ENCODE measurements around the gene TCF4. TPM values are rescaled to one million over a fixed set of nuclear protein-coding genes. Genes with fewer than 3 reads are reported as not detected.

The TCF4 gene
- total RNA-seq, 1 donor from 2014 or later = 115 TPM

DNA sequence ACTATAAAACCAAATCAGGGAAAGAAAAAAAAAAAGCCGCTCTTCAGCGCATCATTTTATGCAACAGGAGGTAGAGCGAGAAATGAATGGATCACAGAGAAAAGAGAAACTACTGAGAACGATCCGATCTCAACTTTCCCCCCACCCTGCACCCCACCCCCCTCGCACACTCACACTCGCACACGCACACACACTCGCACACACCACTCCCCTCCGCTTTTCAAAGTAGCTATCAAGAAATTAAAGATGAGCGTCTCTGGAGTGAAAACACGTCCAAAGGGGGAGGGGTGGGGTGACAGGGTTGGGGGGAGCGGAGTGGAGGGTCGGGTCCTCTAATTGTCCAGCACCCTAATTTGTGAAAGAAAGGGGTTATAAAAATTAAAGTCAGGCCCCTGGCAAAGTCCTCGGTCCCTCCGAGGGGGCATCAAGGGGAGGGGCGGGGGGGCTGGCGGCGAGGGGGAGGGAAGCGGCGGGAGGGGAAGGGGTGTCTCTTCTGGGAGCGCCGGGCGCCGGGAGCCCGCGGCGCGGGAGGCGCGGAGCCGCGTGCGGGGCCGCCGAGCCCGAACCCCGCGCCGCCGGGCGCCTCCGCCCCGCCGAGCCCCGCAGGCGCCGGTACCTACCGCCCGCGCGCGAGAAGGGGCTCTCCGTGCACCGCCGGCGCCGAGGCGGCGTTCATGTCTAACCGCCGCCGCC lies 428 bp downstream of the TCF4 start:
- Mint-ChIP-seq H3K9me3 (ENCODE audit: unreplicated experiment) (no peaks in the 10 kb centered on the region), H3K27me3 (ENCODE audit: low read depth, unreplicated experiment) (no peaks in the 10 kb centered on the region), H3K27ac (ENCODE audit: unreplicated experiment) (peak overlapping the region; percentile 82), H3K4me3 (ENCODE audit: unreplicated experiment) (peak overlapping the region; percentile 93), H3K4me1 (ENCODE audit: low read depth, unreplicated experiment) (peaks cover 20% of the 10 kb centered on the region), H3K36me3 (ENCODE audit: low read depth, unreplicated experiment) (no peaks in the 10 kb centered on the region)
- Histone ChIP-seq H4K20me1 (ENCODE audit: insufficient read depth, low read length) (no peaks in the 10 kb centered on the region), H3K79me2 (ENCODE audit: insufficient read depth, low read length) (peaks cover 60% of the 10 kb centered on the region), H3K9ac (ENCODE audit: low read length) (peak overlapping the region; percentile 92), H3K4me2 (ENCODE audit: low read length) (peak overlapping the region; percentile 90), H3K9me3 (ENCODE audit: insufficient read depth, low read depth, low read length) (no peaks in the 10 kb centered on the region), H3K4me1 (ENCODE audit: insufficient read depth, low read length) (peaks cover 5% of the 10 kb centered on the region), H3K4me3 (ENCODE audit: insufficient read depth, low read depth, low read length) (peak overlapping the region; percentile 78), H3K36me3 (ENCODE audit: insufficient read depth, low read length) (no peaks in the 10 kb centered on the region), H3K27me3 (ENCODE audit: insufficient read depth, low read length) (no peaks in the 10 kb centered on the region), H3K27ac (ENCODE audit: low read depth, low read length) (peak overlapping the region; percentile 85), H2AFZ (ENCODE audit: low read depth, low read length) (no peak overlapping the region)
- FAIRE-seq (no peak), DNase-seq (ENCODE audit: low read depth) (peak; percentile 41)
- TF ChIP-seq EZH2 (IDR thresholded peaks at IDR 0.05; ENCODE audit: insufficient read depth, low read length) = no peak
- TF ChIP-seq, protein P1, sequence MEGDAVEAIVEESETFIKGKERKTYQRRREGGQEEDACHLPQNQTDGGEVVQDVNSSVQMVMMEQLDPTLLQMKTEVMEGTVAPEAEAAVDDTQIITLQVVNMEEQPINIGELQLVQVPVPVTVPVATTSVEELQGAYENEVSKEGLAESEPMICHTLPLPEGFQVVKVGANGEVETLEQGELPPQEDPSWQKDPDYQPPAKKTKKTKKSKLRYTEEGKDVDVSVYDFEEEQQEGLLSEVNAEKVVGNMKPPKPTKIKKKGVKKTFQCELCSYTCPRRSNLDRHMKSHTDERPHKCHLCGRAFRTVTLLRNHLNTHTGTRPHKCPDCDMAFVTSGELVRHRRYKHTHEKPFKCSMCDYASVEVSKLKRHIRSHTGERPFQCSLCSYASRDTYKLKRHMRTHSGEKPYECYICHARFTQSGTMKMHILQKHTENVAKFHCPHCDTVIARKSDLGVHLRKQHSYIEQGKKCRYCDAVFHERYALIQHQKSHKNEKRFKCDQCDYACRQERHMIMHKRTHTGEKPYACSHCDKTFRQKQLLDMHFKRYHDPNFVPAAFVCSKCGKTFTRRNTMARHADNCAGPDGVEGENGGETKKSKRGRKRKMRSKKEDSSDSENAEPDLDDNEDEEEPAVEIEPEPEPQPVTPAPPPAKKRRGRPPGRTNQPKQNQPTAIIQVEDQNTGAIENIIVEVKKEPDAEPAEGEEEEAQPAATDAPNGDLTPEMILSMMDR (IDR thresholded peaks at IDR 0.05; ENCODE audit: insufficient read depth, low read depth, low read length) = no peak

DNA sequence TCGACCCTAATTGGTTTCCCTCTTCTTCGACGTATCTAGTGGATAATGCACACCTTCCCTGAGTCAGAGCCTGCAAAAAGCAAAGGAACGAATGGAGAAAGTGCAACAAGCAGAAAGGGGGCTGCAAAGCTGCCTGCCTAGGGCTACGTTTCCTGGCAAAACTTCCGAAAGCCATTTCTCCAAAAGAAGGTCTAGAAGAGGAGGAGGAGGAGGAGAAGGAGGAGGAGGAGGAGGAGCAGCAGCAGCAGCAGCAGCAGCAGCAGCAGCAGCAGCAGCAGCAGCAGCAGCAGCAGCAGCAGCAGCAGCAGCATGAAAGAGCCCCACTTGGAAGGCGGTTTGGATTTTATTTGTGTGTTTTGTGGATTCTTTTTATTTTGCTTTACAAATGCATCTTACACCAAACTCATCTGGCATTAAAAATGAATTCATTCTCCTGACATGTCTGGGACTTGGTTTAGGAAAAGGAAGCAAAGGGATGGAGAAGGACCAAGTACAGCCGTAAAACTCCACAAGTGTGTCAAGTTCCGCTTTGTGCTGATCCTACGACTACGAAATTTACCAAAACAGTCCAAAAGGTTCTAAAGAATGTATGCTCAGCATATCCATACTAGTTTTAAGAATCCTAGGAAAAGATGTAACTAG lies 2.0 kb downstream of the TCF4 start:
- TF ChIP-seq, protein P1 (IDR thresholded peaks at IDR 0.05; ENCODE audit: insufficient read depth, low read depth, low read length) = no peak
- TF ChIP-seq EZH2 (IDR thresholded peaks at IDR 0.05; ENCODE audit: insufficient read depth, low read length) = no peak
- Mint-ChIP-seq H3K4me1 (ENCODE audit: low read depth, unreplicated experiment) (peaks cover 32% of the 10 kb centered on the region), H3K36me3 (ENCODE audit: low read depth, unreplicated experiment) (no peaks in the 10 kb centered on the region), H3K4me3 (ENCODE audit: unreplicated experiment) (peak overlapping the region; percentile 93), H3K27ac (ENCODE audit: unreplicated experiment) (peak overlapping the region; percentile 22), H3K27me3 (ENCODE audit: low read depth, unreplicated experiment) (no peaks in the 10 kb centered on the region), H3K9me3 (ENCODE audit: unreplicated experiment) (no peaks in the 10 kb centered on the region)
- Histone ChIP-seq H3K36me3 (ENCODE audit: insufficient read depth, low read length) (peaks cover 4% of the 10 kb centered on the region), H3K4me2 (ENCODE audit: low read length) (peak overlapping the region; percentile 90), H3K27me3 (ENCODE audit: insufficient read depth, low read length) (no peaks in the 10 kb centered on the region), H3K27ac (ENCODE audit: low read depth, low read length) (peak overlapping the region; percentile 79), H2AFZ (ENCODE audit: low read depth, low read length) (peak overlapping the region; percentile 2), H4K20me1 (ENCODE audit: insufficient read depth, low read length) (peaks cover under 1% of the 10 kb centered on the region), H3K79me2 (ENCODE audit: insufficient read depth, low read length) (peaks cover 76% of the 10 kb centered on the region), H3K9me3 (ENCODE audit: insufficient read depth, low read depth, low read length) (no peaks in the 10 kb centered on the region), H3K4me3 (ENCODE audit: insufficient read depth, low read depth, low read length) (peak overlapping the region; percentile 78), H3K4me1 (ENCODE audit: insufficient read depth, low read length) (peaks cover 5% of the 10 kb centered on the region), H3K9ac (ENCODE audit: low read length) (peak overlapping the region; percentile 92)
- FAIRE-seq = peak; percentile 37
- DNase-seq (ENCODE audit: low read depth) = peak; percentile 60
